ENCODE measurements around the gene ENTPD1. TPM values are rescaled to one million over a fixed set of nuclear protein-coding genes. Genes with fewer than 3 reads are reported as not detected.

ENTPD1 gene
- total and polyA plus RNA-seq, 9 of the 15 experiments (the other 6 are each of a cell fraction or from before 2014, with no cell fraction given) = 0.07 to 1.5 (median 0.37) TPM

DNA sequence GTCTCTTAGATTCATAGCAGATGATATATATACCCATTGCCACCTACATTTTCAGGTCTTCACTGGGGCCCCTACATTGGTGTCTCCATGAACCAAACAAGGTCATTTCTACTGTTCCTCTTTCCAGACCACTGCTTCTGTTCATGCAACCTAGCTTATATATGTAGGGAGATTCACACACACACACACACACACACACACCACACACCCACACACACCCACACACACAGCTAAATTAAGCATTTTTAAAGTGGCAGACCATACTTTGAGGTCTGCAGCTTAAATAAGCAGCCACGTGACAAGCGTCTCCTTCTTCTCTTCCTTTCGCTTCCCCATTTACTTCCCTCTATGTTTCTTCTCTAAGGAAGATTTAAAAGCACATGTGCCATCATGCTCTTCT is 81.8 kb downstream of the ENTPD1 start:
- Histone ChIP-seq H3K9ac (ENCODE audit: insufficient read depth in 1 of 2, low read depth in 2 of 2, low read length in 2 of 2) (no peak overlapping the region), H2AFZ (ENCODE audit: low read depth, low read length) (no peak overlapping the region), H3K4me1 (replicated peaks in 1 of 2; ENCODE audit: control insufficient read depth in 2 of 2, insufficient read depth in 2 of 2, low read length in 2 of 2) (no peaks in the 10 kb centered on the region), H3K4me3 (no peak overlapping the region), H3K27ac (ENCODE audit: extremely low read depth, low read depth, low read length) (no peak overlapping the region), H3K79me2 (ENCODE audit: control insufficient read depth, insufficient read depth, low read length) (no peaks in the 10 kb centered on the region), H4K20me1 (replicated peaks; ENCODE audit: control insufficient read depth, insufficient read depth, low read length) (no peaks in the 10 kb centered on the region), H3K9me1 (ENCODE audit: control insufficient read depth, insufficient read depth, low read length) (no peaks in the 10 kb centered on the region), H3K36me3 (ENCODE audit: control insufficient read depth, insufficient read depth, low read length) (no peaks in the 10 kb centered on the region), H3K27me3 (ENCODE audit: control insufficient read depth in 2 of 2, insufficient read depth in 2 of 2, low read length in 2 of 2) (no peaks in the 10 kb centered on the region), H3K9me3 (replicated peaks; ENCODE audit: control insufficient read depth, insufficient read depth, low read depth, low read length) (no peaks in the 10 kb centered on the region), H3K4me2 (ENCODE audit: insufficient read depth, low read length) (no peak overlapping the region)
- intact Hi-C loops (cut with micrococcal nuclease) (no loop called here), in situ Hi-C loops (cut with MboI) (loop anchor here (25.0 kb wide), 1 partner anchor 450 kb away; no protein-coding TSS in a partner anchor)
- CTCF ChIA-PET (ENCODE audit: low intra/inter-chr PET ratio) = no interaction called here
- TF ChIP-seq ELF4 (CRISPR knock-in tag; IDR thresholded peaks at IDR 0.05) = no peak
- TF ChIP-seq EGR1 (conservative IDR thresholded peaks at IDR 0.05) = peak; percentile 29; the same call in 1 of the 2 replicates
- FAIRE-seq = no peak
- BruUV-seq (replicated peaks) = no TSS peak
- ATAC-seq = no peak
- 20% methylated on average over 1 of the region's 3 CpGs for WGBS (ENCODE audit: insufficient coverage, low coverage, missing lambda C conversion rate)
- DNase-seq (ENCODE audit: extremely low read depth in 1 of 4, low spot score in 3 of 4) = no peak
- POLR2A ChIA-PET = no interaction called here

DNA sequence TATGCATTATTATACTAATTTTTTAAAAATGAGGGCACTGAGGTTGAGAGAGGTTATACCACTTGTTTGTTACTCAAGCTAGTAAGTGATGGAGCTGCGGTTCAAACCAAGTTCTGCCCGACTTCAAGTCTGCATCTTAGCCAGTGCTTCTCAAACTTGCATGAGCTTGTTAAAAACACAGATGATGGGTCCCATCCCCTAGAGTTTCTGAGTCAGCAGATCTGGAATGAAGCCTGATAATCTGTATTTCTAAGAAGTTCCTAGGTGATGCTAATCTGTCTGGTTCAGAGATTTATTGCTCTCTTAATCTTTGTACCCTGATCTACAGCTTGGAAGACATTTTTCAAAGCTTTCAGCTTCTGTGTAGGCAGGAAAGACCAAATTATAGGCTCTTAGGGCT is 84.2 kb downstream of the ENTPD1 start:
- no peaks in the 10 kb centered on the region for H3K9me3 ChIP-seq (replicated peaks; ENCODE audit: control insufficient read depth, insufficient read depth, low read depth, low read length)
- intact Hi-C loops (cut with micrococcal nuclease) = loop anchor here (5.0 to 10.0 kb wide), 2 partner anchors 98 to 465 kb away; no protein-coding TSS in a partner anchor
- POLR2A ChIA-PET = interaction anchor here (0.7 kb wide), 1 partner anchor 8 kb away, joined by 3 read pairs; no protein-coding TSS in a partner anchor
- TF ChIP-seq, protein P1, sequence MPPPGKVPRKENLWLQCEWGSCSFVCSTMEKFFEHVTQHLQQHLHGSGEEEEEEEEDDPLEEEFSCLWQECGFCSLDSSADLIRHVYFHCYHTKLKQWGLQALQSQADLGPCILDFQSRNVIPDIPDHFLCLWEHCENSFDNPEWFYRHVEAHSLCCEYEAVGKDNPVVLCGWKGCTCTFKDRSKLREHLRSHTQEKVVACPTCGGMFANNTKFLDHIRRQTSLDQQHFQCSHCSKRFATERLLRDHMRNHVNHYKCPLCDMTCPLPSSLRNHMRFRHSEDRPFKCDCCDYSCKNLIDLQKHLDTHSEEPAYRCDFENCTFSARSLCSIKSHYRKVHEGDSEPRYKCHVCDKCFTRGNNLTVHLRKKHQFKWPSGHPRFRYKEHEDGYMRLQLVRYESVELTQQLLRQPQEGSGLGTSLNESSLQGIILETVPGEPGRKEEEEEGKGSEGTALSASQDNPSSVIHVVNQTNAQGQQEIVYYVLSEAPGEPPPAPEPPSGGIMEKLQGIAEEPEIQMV (tag; conservative IDR thresholded peaks at IDR 0.05; ENCODE audit: low read depth) = no peak
- TF ChIP-seq NCOA4 (IDR thresholded peaks at IDR 0.05; ENCODE audit: partially characterized antibody) (no peak), ZBTB8A (IDR thresholded peaks at IDR 0.05; ENCODE audit: partially characterized antibody) (no peak), XRCC5 (IDR thresholded peaks at IDR 0.05; ENCODE audit: low read depth, low read length) (no peak), ZNF24 (IDR thresholded peaks at IDR 0.05) (no peak), SMAD2 (IDR thresholded peaks at IDR 0.05; ENCODE audit: low read depth, low read length) (no peak)
- TF ChIP-seq, protein P2, sequence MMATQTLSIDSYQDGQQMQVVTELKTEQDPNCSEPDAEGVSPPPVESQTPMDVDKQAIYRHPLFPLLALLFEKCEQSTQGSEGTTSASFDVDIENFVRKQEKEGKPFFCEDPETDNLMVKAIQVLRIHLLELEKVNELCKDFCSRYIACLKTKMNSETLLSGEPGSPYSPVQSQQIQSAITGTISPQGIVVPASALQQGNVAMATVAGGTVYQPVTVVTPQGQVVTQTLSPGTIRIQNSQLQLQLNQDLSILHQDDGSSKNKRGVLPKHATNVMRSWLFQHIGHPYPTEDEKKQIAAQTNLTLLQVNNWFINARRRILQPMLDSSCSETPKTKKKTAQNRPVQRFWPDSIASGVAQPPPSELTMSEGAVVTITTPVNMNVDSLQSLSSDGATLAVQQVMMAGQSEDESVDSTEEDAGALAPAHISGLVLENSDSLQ (IDR thresholded peaks at IDR 0.05) = peak; percentile 67; the same call in 1 of the 2 replicates

More for the DNA sequence above, 84.2 kb downstream of the ENTPD1 start:
- Histone ChIP-seq H2AFZ (ENCODE audit: low read depth, low read length) (no peak overlapping the region), H3K4me1 (replicated peaks in 1 of 2; ENCODE audit: control insufficient read depth in 2 of 2, insufficient read depth in 2 of 2, low read length in 2 of 2) (no peaks in the 10 kb centered on the region), H3K27ac (ENCODE audit: extremely low read depth, low read depth, low read length) (no peak overlapping the region), H4K20me1 (replicated peaks; ENCODE audit: control insufficient read depth, insufficient read depth, low read length) (no peaks in the 10 kb centered on the region), H3K36me3 (ENCODE audit: control insufficient read depth, insufficient read depth, low read length) (no peaks in the 10 kb centered on the region), H3K9ac (ENCODE audit: insufficient read depth in 1 of 2, low read depth in 2 of 2, low read length in 2 of 2) (no peak overlapping the region), H3K27me3 (ENCODE audit: control insufficient read depth in 2 of 2, insufficient read depth in 2 of 2, low read length in 2 of 2) (no peaks in the 10 kb centered on the region), H3K4me3 (no peak overlapping the region), H3K4me2 (ENCODE audit: insufficient read depth, low read length) (no peak overlapping the region), H3K9me1 (ENCODE audit: control insufficient read depth, insufficient read depth, low read length) (no peaks in the 10 kb centered on the region), H3K79me2 (ENCODE audit: control insufficient read depth, insufficient read depth, low read length) (no peaks in the 10 kb centered on the region)
- FAIRE-seq (no peak), ATAC-seq (no peak), DNase-seq (ENCODE audit: extremely low read depth in 1 of 4, low spot score in 3 of 4) (no peak)
- CTCF ChIA-PET (ENCODE audit: low intra/inter-chr PET ratio) = no interaction called here
- in situ Hi-C loops (cut with MboI) = loop anchor here (25.0 kb wide), 1 partner anchor 453 kb away; no protein-coding TSS in a partner anchor
- BruUV-seq (replicated peaks) = no TSS peak
- 0% methylated on average over 2 of the region's 2 CpGs for WGBS (ENCODE audit: insufficient coverage, low coverage, missing lambda C conversion rate)

Data from K562 (cell line).